B cell (primary cell): ENCODE data around the gene CCDC38. TPM values are rescaled to one million over a fixed set of nuclear protein-coding genes. Genes with fewer than 3 reads are reported as not detected.

Source experiments
- ATAC-seq: fragments of 200-7000 bp; cut with Tn5 transposase; one replicate; pipeline ENCODE4 v1.10.0; 2021; ENCODE audit warnings: low read depth, mild to moderate bottlenecking, moderate number of reproducible peaks, moderate library complexity
- CTCF ChIA-PET: fragments of 350-600 bp; sonication (Branson Sonifier 250); formaldehyde crosslinking; loops from one replicate; lab custom pipeline; 2021; ENCODE audit warnings: antibody characterized with exemption, inconsistent platforms; lab: Charles Lee
- POLR2A ChIA-PET: fragments of 350-600 bp; sonication (Branson Sonifier 250); formaldehyde crosslinking; loops from one replicate; lab custom pipeline; 2021; ENCODE audit warnings: antibody characterized with exemption; lab: Charles Lee
- DNase-seq: peaks from one replicate; pipeline ENCODE4 v3.0.0; 2013
- H2AFZ ChIP-seq: 2 replicates; pipeline ENCODE4 v1.6.1; 2012; ENCODE audit warnings: mild to moderate bottlenecking, low read depth, low read length; ENCODE audit not compliant: insufficient read depth, poor library complexity, severe bottlenecking
- H3K27ac ChIP-seq, 2 donors: 1 replicate in 1 of 2; 2 replicates in 1 of 2; pipeline ENCODE4 v1.5.1; 2012 to 2013; ENCODE audit warnings: low read length in 2 of 2, mild to moderate bottlenecking in 2 of 2, moderate library complexity in 1 of 2
- H3K27me3 ChIP-seq, 4 experiments: fragments of 200-600 bp in 1 of 4; sonication (generic) in 1 of 4; replicated peaks in 1 of 4; 1 replicate in 2 of 4; 2 replicates in 2 of 4; pipeline versions ENCODE4 v1.6.1 to v1.7.0; 2013 to 2016; ENCODE audit warnings: low read length in 3 of 4, mild to moderate bottlenecking in 2 of 4, mixed read lengths in 1 of 4, moderate library complexity in 1 of 4; ENCODE audit not compliant: insufficient read depth in 4 of 4, control insufficient read depth in 3 of 4; ENCODE audit errors: control extremely low read depth in 1 of 4
- H3K36me3 ChIP-seq, 2 experiments: replicated peaks in 1 of 2; 1 replicate in 1 of 2; 2 replicates in 1 of 2; pipeline versions ENCODE4 v1.6.1 to v1.7.1; 2013; ENCODE audit warnings: low read length in 1 of 2; ENCODE audit not compliant: insufficient read depth in 2 of 2, control insufficient read depth in 1 of 2; ENCODE audit errors: control extremely low read depth in 1 of 2, extremely low read depth in 1 of 2
- H3K4me1 ChIP-seq, 2 donors: fragments of 200-600 bp in 1 of 2; sonication (generic) in 1 of 2; 1 replicate in 1 of 2; 2 replicates in 1 of 2; pipeline versions ENCODE4 v1.5.1 to v1.6.1; 2013 to 2017; ENCODE audit warnings: low read length in 2 of 2; ENCODE audit not compliant: control insufficient read depth in 2 of 2, insufficient read depth in 2 of 2
- H3K4me2 ChIP-seq: replicated peaks from 2 replicates; pipeline ENCODE3; 2012; ENCODE audit warnings: mild to moderate bottlenecking, low read depth, low read length; ENCODE audit not compliant: poor library complexity, severe bottlenecking
- H3K4me3 ChIP-seq, 5 experiments: fragments of 200-600 bp in 1 of 5; sonication (generic) in 1 of 5; 1 replicate in 3 of 5; 2 replicates in 2 of 5; pipeline versions ENCODE4 v1.5.1 to v1.7.0; 2011 to 2016; ENCODE audit warnings: low read length in 4 of 5, mild to moderate bottlenecking in 4 of 5, low read depth in 2 of 5, control low read depth in 1 of 5, moderate library complexity in 1 of 5; ENCODE audit not compliant: insufficient read depth in 1 of 5; ENCODE audit errors: control extremely low read depth in 1 of 5, extremely low read depth in 1 of 5
- H3K79me2 ChIP-seq: fragments of 200-600 bp; sonication (generic); one replicate; pipeline ENCODE4 v1.6.0; 2016; ENCODE audit warnings: low read length; ENCODE audit not compliant: control insufficient read depth, insufficient read depth
- H3K9ac ChIP-seq: fragments of 200-600 bp; sonication (generic); 2 replicates; pipeline ENCODE4 v1.6.1; 2017; ENCODE audit warnings: mild to moderate bottlenecking, low read length, moderate library complexity
- H3K9me3 ChIP-seq, 3 donors: one replicate each; pipeline versions ENCODE4 v1.6.1 to v1.7.1; 2013; ENCODE audit warnings: low read length in 2 of 3; ENCODE audit not compliant: control insufficient read depth in 2 of 3, insufficient read depth in 1 of 3; ENCODE audit errors: control extremely low read depth in 1 of 3
- H4K20me1 ChIP-seq: 2 replicates; pipeline ENCODE4 v1.6.0; 2012; ENCODE audit warnings: mild to moderate bottlenecking, low read length; ENCODE audit not compliant: insufficient read depth, control insufficient read depth, poor library complexity, severe bottlenecking
- H3K27ac Mint-ChIP-seq: one replicate; pipeline ENCODE4 v1.8.0; 2021; ENCODE audit warnings: mixed read lengths
- H3K27me3 Mint-ChIP-seq: one replicate; pipeline ENCODE4 v1.8.0; 2021; ENCODE audit warnings: mixed read lengths
- H3K4me1 Mint-ChIP-seq: one replicate; pipeline ENCODE4 v1.8.0; 2021; ENCODE audit warnings: mixed read lengths
- H3K4me3 Mint-ChIP-seq: one replicate; pipeline ENCODE4 v1.8.0; 2021; ENCODE audit warnings: mixed read lengths
- H3K9me3 Mint-ChIP-seq: one replicate; pipeline ENCODE4 v1.8.0; 2022; ENCODE audit warnings: mixed read lengths; ENCODE audit not compliant: insufficient read depth
- EZH2 ChIP-seq: IDR thresholded peaks from 2 replicates; pipeline ENCODE4 v1.6.1; 2012; ENCODE audit warnings: borderline replicate concordance, low read depth, mild to moderate bottlenecking, moderate library complexity, low read length; ENCODE audit not compliant: insufficient read depth, poor library complexity, severe bottlenecking
- WGBS: methylation state at CpG from one replicate; pipeline ENCODE4 v1.1.5; 2013; ENCODE audit warnings: missing lambda C conversion rate; ENCODE audit not compliant: insufficient coverage; 5-methylcytosine and 5-hydroxymethylcytosine counted together
- intact Hi-C: fragments of 100-400 bp; cut with micrococcal nuclease; formaldehyde crosslinking; loops from one replicate; pipeline ENCODE4 v1.10.0; 2022
- polyA plus RNA-seq: library from polyadenylated mRNA; depleted of rRNA; stranded (reverse); fragments of >200 nt; gene quantifications from 2 replicates; pipeline ENCODE4 v1.2.3, GENCODE V29; 2012
- total RNA-seq, 2 donors: library from RNA; stranded (reverse); fragments of 120-200 nt in 1 of 2; gene quantifications; 1 replicate in 1 of 2; 2 replicates in 1 of 2; pipeline versions ENCODE4 v1.2.3 to v1.2.4, GENCODE V29; 2013 to 2022
- TF ChIP-seq, protein P1 (sequence below): fragments of 200-600 bp; IDR thresholded peaks from one replicate; pipeline ENCODE4 v1.8.0; 2022; ENCODE audit warnings: antibody characterized with exemption, mild to moderate bottlenecking

Gene CCDC38
- total and polyA plus RNA-seq, 2 donors (not counting 1 experiment from before 2014, with no cell fraction given): 1.3 TPM; not detected in 1

DNA sequence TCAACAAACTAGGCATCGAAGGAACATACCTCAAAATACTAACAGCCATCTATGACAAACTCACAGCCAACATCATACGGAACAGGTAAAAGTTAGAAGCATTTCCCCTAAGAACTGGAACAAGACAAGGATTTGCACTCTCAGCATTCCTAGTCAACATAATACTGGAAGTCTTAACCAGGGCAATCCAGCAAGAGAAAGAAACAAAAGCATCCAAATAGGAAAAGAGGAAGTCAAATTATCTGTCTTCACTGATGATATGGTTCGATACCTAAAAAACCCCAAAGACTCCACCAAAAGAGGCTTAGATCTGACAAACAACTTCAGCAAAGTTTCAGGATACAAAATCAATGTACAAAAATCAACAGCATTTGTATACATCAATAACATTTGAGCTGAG lies 32.5 kb downstream of the CCDC38 start:
- TF ChIP-seq, protein P1, sequence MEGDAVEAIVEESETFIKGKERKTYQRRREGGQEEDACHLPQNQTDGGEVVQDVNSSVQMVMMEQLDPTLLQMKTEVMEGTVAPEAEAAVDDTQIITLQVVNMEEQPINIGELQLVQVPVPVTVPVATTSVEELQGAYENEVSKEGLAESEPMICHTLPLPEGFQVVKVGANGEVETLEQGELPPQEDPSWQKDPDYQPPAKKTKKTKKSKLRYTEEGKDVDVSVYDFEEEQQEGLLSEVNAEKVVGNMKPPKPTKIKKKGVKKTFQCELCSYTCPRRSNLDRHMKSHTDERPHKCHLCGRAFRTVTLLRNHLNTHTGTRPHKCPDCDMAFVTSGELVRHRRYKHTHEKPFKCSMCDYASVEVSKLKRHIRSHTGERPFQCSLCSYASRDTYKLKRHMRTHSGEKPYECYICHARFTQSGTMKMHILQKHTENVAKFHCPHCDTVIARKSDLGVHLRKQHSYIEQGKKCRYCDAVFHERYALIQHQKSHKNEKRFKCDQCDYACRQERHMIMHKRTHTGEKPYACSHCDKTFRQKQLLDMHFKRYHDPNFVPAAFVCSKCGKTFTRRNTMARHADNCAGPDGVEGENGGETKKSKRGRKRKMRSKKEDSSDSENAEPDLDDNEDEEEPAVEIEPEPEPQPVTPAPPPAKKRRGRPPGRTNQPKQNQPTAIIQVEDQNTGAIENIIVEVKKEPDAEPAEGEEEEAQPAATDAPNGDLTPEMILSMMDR: no peak
- TF ChIP-seq EZH2: no peak
- ChIA-PET CTCF (no interaction called here), POLR2A (no interaction called here)
- no peaks in the 10 kb centered on the region for H3K4me1 Mint-ChIP-seq
- H3K4me2 ChIP-seq: no peak overlapping the region
- no peak overlapping the region for H3K4me3 ChIP-seq
- H3K79me2 ChIP-seq: no peaks in the 10 kb centered on the region
- ATAC-seq: no peak
- H2AFZ ChIP-seq: no peak overlapping the region
- H3K27ac Mint-ChIP-seq: no peak overlapping the region
- intact Hi-C loops: no loop called here
- no peaks in the 10 kb centered on the region for H3K9me3 Mint-ChIP-seq
- no peak overlapping the region for H3K27ac ChIP-seq
- H3K4me3 Mint-ChIP-seq: no peak overlapping the region
- 100% methylated on average over 2 of the region's 3 CpGs for WGBS
- no peaks in the 10 kb centered on the region for H3K9me3 ChIP-seq
- no peaks in the 10 kb centered on the region for H3K27me3 ChIP-seq
- no peaks in the 10 kb centered on the region for H4K20me1 ChIP-seq
- no peak for DNase-seq
- no peak overlapping the region for H3K9ac ChIP-seq
- no peaks in the 10 kb centered on the region for H3K4me1 ChIP-seq
- H3K27me3 Mint-ChIP-seq: peaks cover 26% of the 10 kb centered on the region
- H3K36me3 ChIP-seq: no peaks in the 10 kb centered on the region

DNA sequence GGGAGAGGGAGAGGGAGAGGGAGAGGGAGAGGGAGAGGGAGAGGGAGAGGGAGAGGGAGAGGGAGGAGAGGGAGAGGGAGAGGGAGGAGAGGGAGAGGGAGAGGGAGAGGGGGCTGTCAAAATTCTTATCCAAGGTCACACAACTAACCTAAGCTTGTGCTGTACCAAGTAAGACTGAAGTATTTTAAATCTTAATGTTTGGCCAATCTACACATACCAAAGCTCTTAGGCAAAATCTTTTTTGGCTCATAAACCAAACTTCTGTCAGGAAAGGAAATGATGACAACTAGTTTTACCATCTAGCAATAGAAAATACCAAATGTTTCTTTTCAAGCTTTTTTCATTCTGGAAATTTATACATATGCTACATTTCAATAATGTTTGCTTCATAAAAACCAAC lies 33.8 kb downstream of the CCDC38 start:
- Histone ChIP-seq H3K4me3 (no peak overlapping the region), H3K4me2 (no peak overlapping the region)

More for the DNA sequence above, 33.8 kb downstream of the CCDC38 start:
- Histone ChIP-seq H3K79me2 (no peaks in the 10 kb centered on the region), H3K27ac (no peak overlapping the region), H3K9ac (no peak overlapping the region), H3K4me1 (no peaks in the 10 kb centered on the region), H3K9me3 (no peaks in the 10 kb centered on the region), H2AFZ (no peak overlapping the region), H4K20me1 (no peaks in the 10 kb centered on the region), H3K27me3 (no peaks in the 10 kb centered on the region), H3K36me3 (no peaks in the 10 kb centered on the region)
- Mint-ChIP-seq H3K27me3 (peaks cover 30% of the 10 kb centered on the region), H3K9me3 (peaks cover 3% of the 10 kb centered on the region), H3K27ac (no peak overlapping the region), H3K4me1 (no peaks in the 10 kb centered on the region), H3K4me3 (no peak overlapping the region)
- ChIA-PET CTCF (interaction anchor here (1.0 kb wide), 1 partner anchor 9 kb away, joined by 3 read pairs; no protein-coding TSS in a partner anchor), POLR2A (no interaction called here)
- no peak for DNase-seq
- intact Hi-C loops: no loop called here
- no peak for ATAC-seq
- TF ChIP-seq EZH2: no peak
- TF ChIP-seq, protein P1: no peak
